Measurements from ENCODE around the gene SHTN1.

DNA sequence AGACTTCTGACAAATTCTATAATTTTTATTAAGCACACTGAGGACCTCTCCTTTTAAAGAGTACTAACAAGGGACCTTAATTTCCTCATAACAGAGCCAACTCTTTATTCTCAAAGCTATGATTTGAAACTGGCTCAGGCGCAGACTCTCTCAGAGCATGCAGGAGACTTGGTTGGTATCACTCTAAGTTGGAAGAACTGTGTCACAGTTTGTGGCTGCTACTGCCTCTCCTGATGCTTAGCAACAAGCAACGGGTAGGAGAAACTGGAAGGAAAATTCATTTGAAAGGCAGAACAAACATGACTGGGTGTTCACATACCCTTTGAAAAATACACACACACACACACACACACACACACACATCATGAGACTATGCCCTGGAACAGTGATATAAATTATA lies 122.3 kb downstream of the SHTN1 start:
- TF ChIP-seq, protein P1, sequence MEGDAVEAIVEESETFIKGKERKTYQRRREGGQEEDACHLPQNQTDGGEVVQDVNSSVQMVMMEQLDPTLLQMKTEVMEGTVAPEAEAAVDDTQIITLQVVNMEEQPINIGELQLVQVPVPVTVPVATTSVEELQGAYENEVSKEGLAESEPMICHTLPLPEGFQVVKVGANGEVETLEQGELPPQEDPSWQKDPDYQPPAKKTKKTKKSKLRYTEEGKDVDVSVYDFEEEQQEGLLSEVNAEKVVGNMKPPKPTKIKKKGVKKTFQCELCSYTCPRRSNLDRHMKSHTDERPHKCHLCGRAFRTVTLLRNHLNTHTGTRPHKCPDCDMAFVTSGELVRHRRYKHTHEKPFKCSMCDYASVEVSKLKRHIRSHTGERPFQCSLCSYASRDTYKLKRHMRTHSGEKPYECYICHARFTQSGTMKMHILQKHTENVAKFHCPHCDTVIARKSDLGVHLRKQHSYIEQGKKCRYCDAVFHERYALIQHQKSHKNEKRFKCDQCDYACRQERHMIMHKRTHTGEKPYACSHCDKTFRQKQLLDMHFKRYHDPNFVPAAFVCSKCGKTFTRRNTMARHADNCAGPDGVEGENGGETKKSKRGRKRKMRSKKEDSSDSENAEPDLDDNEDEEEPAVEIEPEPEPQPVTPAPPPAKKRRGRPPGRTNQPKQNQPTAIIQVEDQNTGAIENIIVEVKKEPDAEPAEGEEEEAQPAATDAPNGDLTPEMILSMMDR (IDR thresholded peaks at IDR 0.05), result no peak
- no peak for TF ChIP-seq POLR2A (IDR thresholded peaks at IDR 0.05)
